Measurements from ENCODE around the gene ITPK1. TPM values are rescaled to one million over a fixed set of nuclear protein-coding genes. Genes with fewer than 3 reads are reported as not detected.

ITPK1 gene
- total RNA-seq, 1 experiment from 2014 or later = 88.6 TPM

DNA sequence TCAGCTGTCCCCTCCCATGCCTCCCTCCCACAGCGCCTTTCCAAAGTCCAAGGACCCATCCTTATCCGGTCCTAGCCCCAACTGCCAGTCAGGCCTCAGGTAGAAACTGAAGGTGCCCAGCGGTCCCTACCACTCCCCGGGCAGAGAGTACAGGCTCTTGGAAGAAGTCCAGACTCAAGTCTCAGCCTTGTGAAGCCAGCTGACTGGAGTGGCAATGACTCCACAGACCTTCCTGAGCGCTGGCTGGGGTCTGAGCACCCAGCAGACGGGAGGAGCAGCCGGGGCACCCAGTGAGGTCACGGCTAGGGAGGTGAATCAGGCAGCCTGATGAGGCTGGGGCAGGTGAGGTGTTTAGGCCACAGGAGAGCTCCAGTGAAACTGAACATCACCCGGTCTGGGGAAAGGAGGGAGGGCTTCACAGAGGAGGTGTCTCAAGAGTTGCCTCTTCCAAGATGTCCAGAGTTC, 60.0 kb downstream of the ITPK1 start:
- no peak for DNase-seq
- no peaks in the 10 kb centered on the region for H3K79me2 ChIP-seq (ENCODE audit: low read depth)
- H3K36me3 ChIP-seq (ENCODE audit: low read depth) = no peaks in the 10 kb centered on the region
- H3K9me3 ChIP-seq (ENCODE audit: insufficient read depth, low read depth) = no peaks in the 10 kb centered on the region
- ChIA-PET CTCF (interaction anchor here (0.6 kb wide), 1 partner anchor 30 kb away, joined by 4 read pairs; no protein-coding TSS in a partner anchor), POLR2A (ENCODE audit: unreplicated experiment) (interaction anchor here (0.6 kb wide), 1 partner anchor 50 kb away, joined by 5 read pairs; no protein-coding TSS in a partner anchor)
- no TSS peak for BruUV-seq (replicated peaks)
- no peak overlapping the region for H3K4me3 ChIP-seq
- H3K4me1 ChIP-seq (replicated peaks; ENCODE audit: insufficient read depth) = peaks cover under 1% of the 10 kb centered on the region; the same call in 1 of the 2 replicates
- H3K9me2 ChIP-seq (ENCODE audit: insufficient read depth) = no peaks in the 10 kb centered on the region
- peaks cover 6% of the 10 kb centered on the region; the same call in 1 of the 2 replicates for H3F3A ChIP-seq (ENCODE audit: insufficient read depth, low read depth)
- H3K4me2 ChIP-seq = no peak overlapping the region
- no peak overlapping the region for H3K27ac ChIP-seq
- intact Hi-C loops (cut with micrococcal nuclease; ENCODE audit: unreplicated experiment) = no loop called here
- no peaks in the 10 kb centered on the region for H3K27me3 ChIP-seq (ENCODE audit: insufficient read depth, low read depth)
- H2AFZ ChIP-seq = no peak overlapping the region
- TF ChIP-seq, protein P1, sequence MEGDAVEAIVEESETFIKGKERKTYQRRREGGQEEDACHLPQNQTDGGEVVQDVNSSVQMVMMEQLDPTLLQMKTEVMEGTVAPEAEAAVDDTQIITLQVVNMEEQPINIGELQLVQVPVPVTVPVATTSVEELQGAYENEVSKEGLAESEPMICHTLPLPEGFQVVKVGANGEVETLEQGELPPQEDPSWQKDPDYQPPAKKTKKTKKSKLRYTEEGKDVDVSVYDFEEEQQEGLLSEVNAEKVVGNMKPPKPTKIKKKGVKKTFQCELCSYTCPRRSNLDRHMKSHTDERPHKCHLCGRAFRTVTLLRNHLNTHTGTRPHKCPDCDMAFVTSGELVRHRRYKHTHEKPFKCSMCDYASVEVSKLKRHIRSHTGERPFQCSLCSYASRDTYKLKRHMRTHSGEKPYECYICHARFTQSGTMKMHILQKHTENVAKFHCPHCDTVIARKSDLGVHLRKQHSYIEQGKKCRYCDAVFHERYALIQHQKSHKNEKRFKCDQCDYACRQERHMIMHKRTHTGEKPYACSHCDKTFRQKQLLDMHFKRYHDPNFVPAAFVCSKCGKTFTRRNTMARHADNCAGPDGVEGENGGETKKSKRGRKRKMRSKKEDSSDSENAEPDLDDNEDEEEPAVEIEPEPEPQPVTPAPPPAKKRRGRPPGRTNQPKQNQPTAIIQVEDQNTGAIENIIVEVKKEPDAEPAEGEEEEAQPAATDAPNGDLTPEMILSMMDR (conservative IDR thresholded peaks at IDR 0.05) = no peak
- TF ChIP-seq EZH2 (IDR thresholded peaks at IDR 0.05; ENCODE audit: low read depth) = no peak
- no peaks in the 10 kb centered on the region for H4K20me1 ChIP-seq (ENCODE audit: insufficient read depth)

DNA sequence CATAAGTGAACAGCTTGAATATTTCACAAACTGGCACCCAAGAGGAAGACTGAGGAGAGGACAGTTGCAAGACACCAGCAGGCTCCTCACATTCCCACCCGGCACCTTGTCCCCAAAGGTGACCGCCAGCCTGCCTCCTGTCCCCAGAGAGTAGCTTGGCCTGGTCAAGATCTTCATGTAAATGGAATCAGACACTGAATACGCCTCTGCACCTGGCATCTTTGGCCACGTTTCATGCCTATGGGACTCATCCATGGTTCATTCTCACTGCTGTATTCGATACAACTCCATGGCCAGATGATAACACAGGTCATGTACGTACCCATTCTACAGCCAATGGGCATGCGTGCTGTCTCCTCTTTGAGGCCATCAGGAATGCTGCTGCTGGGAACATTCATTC, 60.8 kb downstream of the ITPK1 start:
- DNase-seq = no peak
- Histone ChIP-seq H3F3A (ENCODE audit: insufficient read depth, low read depth) (peaks cover under 1% of the 10 kb centered on the region; the same call in 1 of the 2 replicates), H3K4me2 (no peak overlapping the region), H3K9me3 (ENCODE audit: insufficient read depth, low read depth) (no peaks in the 10 kb centered on the region), H3K27me3 (ENCODE audit: insufficient read depth, low read depth) (no peaks in the 10 kb centered on the region), H3K79me2 (ENCODE audit: low read depth) (no peaks in the 10 kb centered on the region), H2AFZ (no peak overlapping the region), H3K36me3 (ENCODE audit: low read depth) (no peaks in the 10 kb centered on the region), H3K27ac (no peak overlapping the region), H4K20me1 (ENCODE audit: insufficient read depth) (no peaks in the 10 kb centered on the region), H3K4me3 (no peak overlapping the region), H3K9me2 (ENCODE audit: insufficient read depth) (no peaks in the 10 kb centered on the region), H3K4me1 (replicated peaks; ENCODE audit: insufficient read depth) (peaks cover 9% of the 10 kb centered on the region)
- BruUV-seq (replicated peaks) = no TSS peak
- no peak for TF ChIP-seq EZH2 (IDR thresholded peaks at IDR 0.05; ENCODE audit: low read depth)
- TF ChIP-seq, protein P1 (conservative IDR thresholded peaks at IDR 0.05) = no peak
- ChIA-PET POLR2A (ENCODE audit: unreplicated experiment) (no interaction called here), CTCF (no interaction called here)
- intact Hi-C loops (cut with micrococcal nuclease; ENCODE audit: unreplicated experiment) = no loop called here

DNA sequence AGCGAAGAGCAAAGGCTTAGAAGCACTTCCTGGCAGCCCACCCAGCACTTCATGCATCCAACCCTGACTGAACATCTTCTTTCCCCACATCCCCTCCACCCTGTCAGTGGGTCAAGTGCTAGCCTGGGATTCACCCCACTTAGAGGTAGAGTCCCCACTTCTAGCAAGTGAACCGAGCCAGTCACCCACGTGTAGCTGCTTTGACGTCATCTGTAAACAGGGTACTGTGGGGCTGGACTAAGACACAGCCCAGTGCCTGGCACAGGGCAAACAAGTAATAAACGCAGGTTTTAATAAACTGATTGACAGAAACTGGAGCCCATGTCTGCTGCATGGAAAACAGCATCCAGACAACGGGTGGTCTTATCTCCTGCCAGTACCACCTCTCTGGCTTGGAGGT, 61.7 kb downstream of the ITPK1 start:
- H3K9me2 ChIP-seq (ENCODE audit: insufficient read depth) = no peaks in the 10 kb centered on the region
- H3K4me1 ChIP-seq (replicated peaks; ENCODE audit: insufficient read depth) = peaks cover 17% of the 10 kb centered on the region
- intact Hi-C loops (cut with micrococcal nuclease; ENCODE audit: unreplicated experiment) = no loop called here
- no peaks in the 10 kb centered on the region for H3K9me3 ChIP-seq (ENCODE audit: insufficient read depth, low read depth)
- H3K36me3 ChIP-seq (ENCODE audit: low read depth) = no peaks in the 10 kb centered on the region
- peaks cover 1% of the 10 kb centered on the region for H3K79me2 ChIP-seq (ENCODE audit: low read depth)
- ChIA-PET CTCF (no interaction called here), POLR2A (ENCODE audit: unreplicated experiment) (no interaction called here)
- H3K4me3 ChIP-seq = no peak overlapping the region
- no peaks in the 10 kb centered on the region for H4K20me1 ChIP-seq (ENCODE audit: insufficient read depth)
- TF ChIP-seq EZH2 (IDR thresholded peaks at IDR 0.05; ENCODE audit: low read depth) = no peak
- TF ChIP-seq, protein P1 (conservative IDR thresholded peaks at IDR 0.05) = no peak
- no peaks in the 10 kb centered on the region for H3K27me3 ChIP-seq (ENCODE audit: insufficient read depth, low read depth)
- no peak overlapping the region for H3K4me2 ChIP-seq
- no peak for DNase-seq
- no peak overlapping the region for H3K27ac ChIP-seq
- no TSS peak for BruUV-seq (replicated peaks)
- H2AFZ ChIP-seq = no peak overlapping the region
- H3F3A ChIP-seq (ENCODE audit: insufficient read depth, low read depth) = peaks cover 7% of the 10 kb centered on the region
